OCI-LY7 (cell line): Measurements from ENCODE around the gene TBC1D2B. TPM values are rescaled to one million over a fixed set of nuclear protein-coding genes. Genes with fewer than 3 reads are reported as not detected.

ENCODE experiments used
- BruUV-seq: library from RNA; stranded (reverse); fragments of 400-500 nt; replicated peaks from 2 replicates; lab custom pipeline; 2021; lab: Mats Ljungman, UMichigan
- CTCF ChIA-PET: fragments of 300-600 bp; sonication (Branson Sonifier 250); formaldehyde crosslinking; loops from one replicate; lab custom pipeline; 2022; ENCODE audit warnings: antibody characterized with exemption; ENCODE audit not compliant: unreplicated experiment; lab: Charles Lee
- POLR2A ChIA-PET: fragments of 300-600 bp; sonication (Branson Sonifier 250); formaldehyde crosslinking; loops from one replicate; lab custom pipeline; 2022; ENCODE audit warnings: antibody characterized with exemption; lab: Charles Lee
- DNase-seq: peaks from one replicate; pipeline ENCODE4 v3.0.0-alpha.2; 2015; ENCODE audit warnings: low spot score
- H2AFZ ChIP-seq: fragments of 200-600 bp; sonication (generic), shearing (Covaris generic); 2 replicates; pipeline ENCODE4 v1.6.1; 2014; ENCODE audit warnings: mild to moderate bottlenecking, antibody characterized with exemption, low read length, moderate library complexity
- H3K27ac ChIP-seq: fragments of 200-600 bp; sonication (generic); 2 replicates; pipeline ENCODE4 v1.5.1; 2014; ENCODE audit warnings: mixed run types, low read depth, mild to moderate bottlenecking, moderate library complexity, low read length, inconsistent platforms; ENCODE audit not compliant: poor library complexity, severe bottlenecking
- H3K36me3 ChIP-seq: fragments of 200-600 bp; sonication (generic); 2 replicates; pipeline ENCODE4 v1.6.1; 2014; ENCODE audit warnings: mild to moderate bottlenecking, antibody characterized with exemption, low read length, moderate library complexity, mixed read lengths; ENCODE audit not compliant: insufficient read depth
- H3K4me1 ChIP-seq: fragments of 200-600 bp; sonication (generic); 2 replicates; pipeline ENCODE4 v1.5.1; 2014; ENCODE audit warnings: mild to moderate bottlenecking, low read length; ENCODE audit not compliant: insufficient read depth, poor library complexity, severe bottlenecking
- H3K4me2 ChIP-seq: fragments of 200-600 bp; sonication (generic); 2 replicates; pipeline ENCODE4 v1.6.1; 2014; ENCODE audit warnings: mild to moderate bottlenecking, low read length
- H3K4me3 ChIP-seq: fragments of 200-600 bp; sonication (generic); 2 replicates; pipeline ENCODE4 v1.5.1; 2014; ENCODE audit warnings: mild to moderate bottlenecking, low read depth, low read length; ENCODE audit not compliant: poor library complexity, severe bottlenecking
- H3K79me2 ChIP-seq: fragments of 200-600 bp; sonication (generic); 2 replicates; pipeline ENCODE4 v1.6.1; 2016; ENCODE audit warnings: low read depth, mild to moderate bottlenecking, low read length, moderate library complexity, mixed read lengths; ENCODE audit not compliant: insufficient read depth
- H3K9me2 ChIP-seq: fragments of 200-600 bp; sonication (generic); 2 replicates; pipeline ENCODE4 v1.6.1; 2016; ENCODE audit warnings: mild to moderate bottlenecking, low read length, mixed read lengths; ENCODE audit not compliant: insufficient read depth
- H3K9me3 ChIP-seq: fragments of 200-600 bp; sonication (generic); 2 replicates; pipeline ENCODE4 v1.6.1; 2014; ENCODE audit warnings: mild to moderate bottlenecking, mixed run types, low read length, mixed read lengths
- H4K20me1 ChIP-seq: fragments of 200-600 bp; sonication (generic); 2 replicates; pipeline ENCODE4 v1.6.1; 2014; ENCODE audit warnings: mild to moderate bottlenecking, antibody characterized with exemption, low read length, moderate library complexity, mixed read lengths; ENCODE audit not compliant: insufficient read depth
- EZH2phosphoT487 ChIP-seq: fragments of 200-600 bp; sonication (generic); IDR thresholded peaks from 2 replicates; pipeline ENCODE4 v1.6.1; 2018; ENCODE audit warnings: low read depth, borderline replicate concordance, mild to moderate bottlenecking, mixed run types, antibody characterized with exemption, low read length, moderate library complexity, mixed read lengths
- intact Hi-C: fragments of 100-400 bp; cut with micrococcal nuclease; formaldehyde crosslinking; loops from one replicate; pipeline ENCODE4 v1.10.0; 2022; ENCODE audit not compliant: unreplicated experiment
- total RNA-seq, 2 experiments: library from RNA; depleted of rRNA in 1 of 2; stranded (reverse); fragments of >200 nt in 1 of 2; shearing (Covaris generic) in 1 of 2; gene quantifications; 2 replicates each; pipeline ENCODE4 v1.2.3, GENCODE V29; 2014 to 2022
- TF ChIP-seq, protein P1 (sequence below): fragments of 200-600 bp; sonication (generic); conservative IDR thresholded peaks from 2 replicates; pipeline ENCODE4 v1.5.1; 2014; ENCODE audit warnings: mild to moderate bottlenecking, antibody characterized with exemption, low read length, moderate library complexity, mixed read lengths

The TBC1D2B gene
- total RNA-seq, 2 experiments from 2014 or later, result 30.9 to 41.5 TPM

DNA sequence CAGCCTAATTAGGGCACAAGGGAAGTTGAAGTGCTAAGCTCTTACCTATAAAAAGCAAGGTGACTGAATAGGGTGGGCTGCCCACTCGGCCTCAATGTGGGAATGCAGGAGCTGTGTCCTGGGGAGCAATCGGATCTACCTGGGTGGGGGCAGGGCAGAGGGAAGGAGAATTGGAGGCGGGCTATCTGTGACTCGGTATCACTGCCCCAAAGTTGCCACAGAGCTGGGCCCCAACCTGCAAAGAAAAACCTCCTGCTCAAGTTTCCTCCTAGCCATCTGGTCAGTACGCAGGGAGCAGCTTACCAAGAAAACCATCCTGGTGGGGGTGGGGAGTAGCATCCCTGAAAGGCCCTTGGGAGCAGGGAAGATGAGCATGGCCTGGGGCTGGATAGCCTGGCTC lies 43.0 kb upstream of the TBC1D2B start:
- ChIA-PET POLR2A (no interaction called here), CTCF (no interaction called here)
- no peak overlapping the region for H3K27ac ChIP-seq
- H2AFZ ChIP-seq, result no peak overlapping the region
- H4K20me1 ChIP-seq, result no peaks in the 10 kb centered on the region
- no peaks in the 10 kb centered on the region for H3K36me3 ChIP-seq
- TF ChIP-seq, protein P1, sequence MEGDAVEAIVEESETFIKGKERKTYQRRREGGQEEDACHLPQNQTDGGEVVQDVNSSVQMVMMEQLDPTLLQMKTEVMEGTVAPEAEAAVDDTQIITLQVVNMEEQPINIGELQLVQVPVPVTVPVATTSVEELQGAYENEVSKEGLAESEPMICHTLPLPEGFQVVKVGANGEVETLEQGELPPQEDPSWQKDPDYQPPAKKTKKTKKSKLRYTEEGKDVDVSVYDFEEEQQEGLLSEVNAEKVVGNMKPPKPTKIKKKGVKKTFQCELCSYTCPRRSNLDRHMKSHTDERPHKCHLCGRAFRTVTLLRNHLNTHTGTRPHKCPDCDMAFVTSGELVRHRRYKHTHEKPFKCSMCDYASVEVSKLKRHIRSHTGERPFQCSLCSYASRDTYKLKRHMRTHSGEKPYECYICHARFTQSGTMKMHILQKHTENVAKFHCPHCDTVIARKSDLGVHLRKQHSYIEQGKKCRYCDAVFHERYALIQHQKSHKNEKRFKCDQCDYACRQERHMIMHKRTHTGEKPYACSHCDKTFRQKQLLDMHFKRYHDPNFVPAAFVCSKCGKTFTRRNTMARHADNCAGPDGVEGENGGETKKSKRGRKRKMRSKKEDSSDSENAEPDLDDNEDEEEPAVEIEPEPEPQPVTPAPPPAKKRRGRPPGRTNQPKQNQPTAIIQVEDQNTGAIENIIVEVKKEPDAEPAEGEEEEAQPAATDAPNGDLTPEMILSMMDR, result no peak
- TF ChIP-seq EZH2phosphoT487, result no peak
- intact Hi-C loops, result no loop called here
- DNase-seq, result no peak
- BruUV-seq, result no TSS peak
- H3K4me2 ChIP-seq, result no peak overlapping the region
- no peaks in the 10 kb centered on the region for H3K79me2 ChIP-seq
- H3K4me3 ChIP-seq, result no peak overlapping the region
- H3K9me2 ChIP-seq, result no peaks in the 10 kb centered on the region
- H3K4me1 ChIP-seq, result no peaks in the 10 kb centered on the region
- no peaks in the 10 kb centered on the region for H3K9me3 ChIP-seq

DNA sequence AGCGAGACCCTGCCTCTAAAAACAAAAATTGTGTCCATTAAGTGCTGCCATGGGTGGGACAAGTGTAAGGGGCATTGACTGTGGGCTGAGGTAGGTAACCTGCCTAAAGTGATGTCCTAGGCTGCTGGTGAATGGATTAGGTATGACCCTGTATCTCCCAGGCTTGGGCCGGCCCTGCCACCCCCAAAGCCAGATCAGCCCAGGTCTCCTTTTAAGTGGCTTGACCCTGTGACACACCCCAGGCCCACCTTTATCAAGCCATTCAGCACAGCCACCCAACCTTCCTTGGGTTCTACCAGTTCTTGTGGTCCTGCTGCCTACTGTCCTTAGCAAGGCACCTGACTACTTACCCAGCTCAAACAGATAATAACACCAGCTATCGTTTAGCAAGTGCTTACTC lies 35.0 kb upstream of the TBC1D2B start:
- Histone ChIP-seq H3K4me1 (peaks cover 5% of the 10 kb centered on the region), H3K4me3 (no peak overlapping the region), H3K27ac (no peak overlapping the region), H2AFZ (no peak overlapping the region), H3K36me3 (no peaks in the 10 kb centered on the region), H3K79me2 (no peaks in the 10 kb centered on the region), H3K9me3 (no peaks in the 10 kb centered on the region), H3K4me2 (no peak overlapping the region), H4K20me1 (no peaks in the 10 kb centered on the region), H3K9me2 (no peaks in the 10 kb centered on the region)
- CTCF ChIA-PET, result interaction anchor here (1.8 kb wide), 1 partner anchor 112 kb away, joined by 5 read pairs; no protein-coding TSS in a partner anchor
- intact Hi-C loops, result loop anchor here (5.0 kb wide), 2 partner anchors 310 to 595 kb away; no protein-coding TSS in a partner anchor
- no peak for DNase-seq
- BruUV-seq, result no TSS peak
- POLR2A ChIA-PET, result interaction anchor here (0.7 to 1.2 kb wide), 3 partner anchors 95 to 144 kb away, joined by 3 to 4 read pairs (median 3); no protein-coding TSS in a partner anchor
- TF ChIP-seq EZH2phosphoT487, result no peak
- TF ChIP-seq, protein P1, result no peak

DNA sequence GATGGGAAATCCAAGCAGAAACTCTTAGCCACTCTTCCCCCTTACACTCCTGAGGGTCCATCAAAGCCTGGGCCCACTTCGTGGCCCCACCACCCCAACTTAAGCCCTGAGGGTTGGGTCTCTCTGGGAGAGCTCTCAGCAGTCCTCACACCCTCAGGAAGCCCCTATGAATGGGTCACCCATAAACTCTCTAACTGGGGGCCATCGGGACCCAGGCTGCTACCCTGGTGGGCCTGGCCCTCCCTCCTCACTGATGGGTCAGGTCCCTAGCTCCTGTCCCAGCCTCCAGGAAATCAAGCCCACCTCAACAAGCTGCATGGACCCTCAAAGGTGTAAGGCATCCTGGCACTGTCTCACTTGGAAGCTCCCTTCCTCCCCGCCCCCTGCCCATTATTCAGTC lies 34.3 kb upstream of the TBC1D2B start:
- TF ChIP-seq, protein P1, result no peak
- TF ChIP-seq EZH2phosphoT487, result no peak

More for the DNA sequence above, 34.3 kb upstream of the TBC1D2B start:
- no peak overlapping the region for H3K4me2 ChIP-seq
- no peak overlapping the region for H3K4me3 ChIP-seq
- H3K27ac ChIP-seq, result no peak overlapping the region
- H3K4me1 ChIP-seq, result peaks cover 5% of the 10 kb centered on the region
- intact Hi-C loops, result loop anchor here (5.0 kb wide), 2 partner anchors 311 to 596 kb away; no protein-coding TSS in a partner anchor
- no peaks in the 10 kb centered on the region for H3K9me3 ChIP-seq
- no peaks in the 10 kb centered on the region for H3K79me2 ChIP-seq
- H3K9me2 ChIP-seq, result no peaks in the 10 kb centered on the region
- ChIA-PET POLR2A (no interaction called here), CTCF (interaction anchor here (1.8 kb wide), 1 partner anchor 112 kb away, joined by 5 read pairs; no protein-coding TSS in a partner anchor)
- no peaks in the 10 kb centered on the region for H3K36me3 ChIP-seq
- H4K20me1 ChIP-seq, result no peaks in the 10 kb centered on the region
- no TSS peak for BruUV-seq
- DNase-seq, result no peak
- H2AFZ ChIP-seq, result no peak overlapping the region
